Measurements from ENCODE around the gene MAPRE2.

DNA sequence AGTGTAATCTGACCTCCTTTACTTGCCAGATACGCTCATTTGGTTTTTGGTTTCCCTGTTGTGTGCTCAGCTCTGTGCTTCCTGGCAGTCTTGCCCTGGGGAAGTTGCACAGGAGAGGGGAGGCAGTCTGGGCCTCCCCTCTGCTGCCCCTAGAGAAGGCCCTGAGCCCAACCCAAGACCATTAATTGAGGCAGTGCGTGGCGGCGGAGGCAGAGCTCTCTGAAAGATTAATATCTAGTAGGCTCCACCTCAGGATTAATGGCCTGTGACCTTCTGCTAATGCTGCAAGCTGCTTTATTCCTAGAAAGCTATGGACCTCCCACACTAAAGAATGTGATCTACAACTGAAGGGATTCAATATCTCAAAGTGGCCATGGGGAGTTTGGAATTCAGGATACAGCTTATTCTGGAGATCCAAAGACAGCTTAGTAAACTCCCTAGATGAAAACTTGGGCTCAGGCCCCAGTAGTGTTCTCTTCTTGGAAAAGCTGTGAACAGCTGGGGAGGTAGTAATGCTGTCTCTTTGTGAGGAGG lies 41.4 kb upstream of the MAPRE2 start:
- TF ChIP-seq, protein P1, sequence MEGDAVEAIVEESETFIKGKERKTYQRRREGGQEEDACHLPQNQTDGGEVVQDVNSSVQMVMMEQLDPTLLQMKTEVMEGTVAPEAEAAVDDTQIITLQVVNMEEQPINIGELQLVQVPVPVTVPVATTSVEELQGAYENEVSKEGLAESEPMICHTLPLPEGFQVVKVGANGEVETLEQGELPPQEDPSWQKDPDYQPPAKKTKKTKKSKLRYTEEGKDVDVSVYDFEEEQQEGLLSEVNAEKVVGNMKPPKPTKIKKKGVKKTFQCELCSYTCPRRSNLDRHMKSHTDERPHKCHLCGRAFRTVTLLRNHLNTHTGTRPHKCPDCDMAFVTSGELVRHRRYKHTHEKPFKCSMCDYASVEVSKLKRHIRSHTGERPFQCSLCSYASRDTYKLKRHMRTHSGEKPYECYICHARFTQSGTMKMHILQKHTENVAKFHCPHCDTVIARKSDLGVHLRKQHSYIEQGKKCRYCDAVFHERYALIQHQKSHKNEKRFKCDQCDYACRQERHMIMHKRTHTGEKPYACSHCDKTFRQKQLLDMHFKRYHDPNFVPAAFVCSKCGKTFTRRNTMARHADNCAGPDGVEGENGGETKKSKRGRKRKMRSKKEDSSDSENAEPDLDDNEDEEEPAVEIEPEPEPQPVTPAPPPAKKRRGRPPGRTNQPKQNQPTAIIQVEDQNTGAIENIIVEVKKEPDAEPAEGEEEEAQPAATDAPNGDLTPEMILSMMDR (IDR thresholded peaks at IDR 0.05) = no peak
- TF ChIP-seq POLR2A (IDR thresholded peaks at IDR 0.05) = no peak
